Fibroblast of skin of left quadriceps (primary cell): ENCODE data around the gene CD300LD.

Source experiments
- DNase-seq, 2 experiments: peaks; one replicate each; pipeline ENCODE4 v3.0.0-alpha.2; 2013; ENCODE audit warnings: low read depth in 2 of 2

Gene CD300LD

DNA sequence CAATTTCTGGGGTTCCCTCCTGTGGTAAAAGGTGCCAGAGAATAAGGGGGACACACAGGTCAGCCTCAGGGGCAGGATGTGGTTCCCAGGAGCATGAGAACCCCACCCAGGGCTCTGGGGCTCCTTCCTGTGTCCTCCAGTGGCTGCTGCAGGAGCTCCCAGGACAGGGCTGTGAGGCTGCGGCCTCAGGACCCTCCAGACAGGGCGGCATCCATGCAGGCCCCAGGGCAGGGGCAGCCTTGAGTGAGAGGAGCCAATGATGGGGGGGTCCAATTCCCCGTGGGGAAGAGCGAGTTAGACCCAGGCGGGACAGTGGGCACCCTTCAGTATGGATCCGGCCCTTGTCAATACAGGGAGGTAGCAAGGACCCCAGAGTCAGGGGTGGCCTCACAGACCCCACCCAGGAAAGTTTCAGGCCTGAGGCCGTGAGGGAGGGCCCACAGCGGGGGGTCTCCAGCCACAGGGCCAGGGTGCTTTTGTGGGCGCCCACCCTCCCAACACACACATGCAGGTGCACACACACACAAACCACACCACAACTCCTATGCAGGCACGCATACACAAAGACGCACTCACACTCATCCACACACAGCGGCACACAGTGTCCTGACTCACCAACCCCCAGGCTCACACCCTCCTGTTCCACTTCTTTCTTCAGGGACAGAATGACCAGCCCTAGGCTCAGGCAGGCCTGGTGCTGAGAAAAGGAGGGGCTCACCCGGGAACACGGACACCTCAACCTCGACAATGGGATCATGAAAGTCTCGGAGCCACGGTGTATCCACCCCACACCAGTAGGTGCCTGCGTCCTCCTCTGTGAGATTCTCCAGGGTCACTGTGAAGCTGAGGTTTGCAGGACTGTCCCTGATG, 48.0 kb downstream of the CD300LD start:
- no peak for DNase-seq

DNA sequence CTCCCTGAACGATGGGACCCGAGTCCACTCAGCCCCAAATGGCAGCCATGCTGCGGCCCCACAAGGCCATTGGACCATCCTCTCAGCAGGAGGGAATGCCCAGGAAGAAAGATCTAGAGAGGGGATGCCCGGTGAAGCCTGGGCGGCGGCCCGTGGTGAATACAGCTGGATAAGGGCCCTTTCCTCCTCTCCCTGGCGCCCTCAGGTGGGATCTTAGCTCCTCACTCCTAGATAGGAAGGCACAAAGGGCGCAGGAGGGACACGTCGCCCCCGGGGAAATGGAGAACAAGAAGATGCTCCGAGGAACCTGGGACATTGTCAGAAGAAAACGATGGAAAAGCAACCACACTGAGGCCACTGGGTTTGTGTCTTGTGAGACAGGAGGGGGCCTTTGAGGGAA, 48.7 kb downstream of the CD300LD start:
- DNase-seq: no peak

DNA sequence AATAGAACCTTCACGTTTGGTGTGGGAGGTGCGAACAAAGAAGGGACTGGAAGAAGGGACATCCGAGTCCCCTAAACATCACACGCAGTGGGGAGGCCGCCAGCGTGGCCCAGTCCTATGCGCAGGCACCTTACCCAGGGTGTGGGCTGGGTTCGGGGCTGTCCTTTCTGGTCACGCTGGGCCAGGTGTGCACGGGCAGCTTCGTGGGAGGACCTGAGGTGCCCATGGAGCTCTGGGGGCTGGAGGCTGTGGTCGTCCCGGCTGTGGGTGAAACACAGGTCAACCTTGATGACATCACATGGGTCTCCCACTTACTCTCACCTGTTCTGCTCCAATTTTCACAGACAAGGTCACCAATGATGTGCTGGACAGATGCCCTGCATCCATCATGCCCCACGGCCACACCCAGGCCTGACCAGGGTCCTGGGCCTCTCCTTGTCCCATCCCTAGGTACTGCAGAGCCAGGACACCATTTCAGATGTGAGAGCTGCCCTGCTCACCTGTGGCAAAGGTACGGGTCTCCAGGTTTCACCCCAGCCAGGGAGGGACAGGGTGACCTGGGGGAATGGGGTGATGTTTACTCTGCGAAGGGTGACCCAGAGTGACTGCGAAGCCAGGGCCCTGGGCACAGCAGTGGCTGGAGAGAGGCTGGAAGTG, 49.2 kb downstream of the CD300LD start:
- DNase-seq: no peak

DNA sequence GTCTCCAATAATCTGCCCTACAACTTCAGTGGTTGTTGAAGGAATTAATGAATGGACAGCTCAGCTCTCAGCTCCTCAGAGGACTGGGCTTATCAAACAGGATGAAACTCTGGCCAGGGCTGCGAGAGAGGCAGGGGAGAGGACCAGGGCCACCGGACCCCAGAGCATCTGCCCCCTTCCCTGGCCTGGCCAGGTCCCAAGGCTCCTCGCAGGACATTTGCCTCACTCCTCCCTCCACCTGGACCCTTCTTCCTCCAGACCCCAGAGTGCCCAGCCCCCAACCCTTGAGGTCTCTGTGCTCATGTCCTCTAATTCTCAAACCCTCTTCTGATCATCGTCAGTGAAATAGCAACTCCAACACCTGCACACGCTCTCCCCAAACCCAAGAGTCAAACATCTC, 49.9 kb downstream of the CD300LD start:
- no peak for DNase-seq

DNA sequence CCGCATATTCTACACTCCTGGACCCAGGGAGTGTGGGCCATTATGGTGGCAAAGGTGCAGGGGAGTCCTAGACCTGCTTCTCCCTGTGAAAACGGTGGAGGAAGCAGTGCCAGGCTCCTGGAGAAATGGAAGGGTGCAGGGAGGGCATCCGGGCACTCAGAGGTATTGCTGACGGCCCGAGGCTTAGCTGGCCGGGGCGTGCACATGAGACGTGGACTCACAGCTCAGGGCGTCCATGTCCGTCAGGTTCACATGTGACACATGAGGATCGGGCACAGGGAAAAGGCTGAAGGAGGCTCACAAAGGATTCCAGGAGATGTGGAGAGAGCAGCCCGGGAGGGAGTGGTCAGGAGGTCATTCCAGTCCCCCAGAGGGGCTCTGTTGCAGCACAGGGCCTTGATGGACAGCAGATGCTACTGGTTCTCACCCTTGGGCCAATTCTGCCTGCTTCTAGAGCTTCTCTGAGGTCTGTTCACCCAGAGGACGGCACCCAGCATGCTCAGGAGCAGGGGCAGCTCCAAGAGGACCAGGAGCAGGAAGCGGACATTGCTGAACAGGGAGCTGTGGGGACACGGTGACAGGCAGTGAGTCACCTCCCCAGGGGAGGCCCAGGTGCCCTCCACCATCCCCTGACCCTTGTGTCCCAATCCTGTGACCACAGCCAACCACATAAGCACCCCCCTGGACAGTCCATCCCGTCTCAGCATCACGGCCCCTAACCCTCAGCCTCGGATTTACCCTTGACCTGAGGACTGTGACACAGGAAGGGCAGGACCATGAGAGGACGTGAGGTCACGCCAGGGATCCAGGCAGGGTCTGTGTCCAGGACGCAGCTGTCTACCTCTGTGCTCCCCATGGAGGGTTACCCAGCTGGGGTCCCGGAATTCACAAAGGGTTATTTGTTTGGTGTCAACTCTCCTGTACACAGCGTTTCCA, 50.6 kb downstream of the CD300LD start:
- DNase-seq: no peak

DNA sequence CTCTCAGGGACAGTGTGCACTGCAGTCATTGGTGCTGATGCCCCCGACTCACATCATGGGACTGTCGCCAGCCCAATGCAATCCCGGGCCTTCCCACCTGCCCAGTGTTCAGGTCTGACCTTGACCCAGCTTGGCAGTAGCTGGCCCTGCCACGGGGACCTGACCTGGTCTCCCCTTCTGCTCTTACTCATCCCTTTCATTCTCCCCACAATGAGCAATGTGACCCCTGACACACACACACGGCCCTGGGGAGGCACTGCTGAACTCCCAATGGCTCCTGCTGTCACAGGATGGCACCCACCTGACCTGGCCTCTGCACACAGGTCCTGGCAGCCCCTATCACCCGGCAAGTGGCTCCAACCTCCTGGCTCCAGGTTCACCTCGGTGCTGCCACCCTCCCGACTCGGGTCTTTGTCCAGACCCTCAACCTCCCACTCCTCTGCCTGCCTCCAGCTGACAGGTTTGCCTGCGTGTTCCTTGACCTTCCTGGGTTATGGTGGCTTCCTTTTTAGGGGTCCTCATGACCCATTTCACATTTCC, 52.7 kb downstream of the CD300LD start:
- no peak for DNase-seq

DNA sequence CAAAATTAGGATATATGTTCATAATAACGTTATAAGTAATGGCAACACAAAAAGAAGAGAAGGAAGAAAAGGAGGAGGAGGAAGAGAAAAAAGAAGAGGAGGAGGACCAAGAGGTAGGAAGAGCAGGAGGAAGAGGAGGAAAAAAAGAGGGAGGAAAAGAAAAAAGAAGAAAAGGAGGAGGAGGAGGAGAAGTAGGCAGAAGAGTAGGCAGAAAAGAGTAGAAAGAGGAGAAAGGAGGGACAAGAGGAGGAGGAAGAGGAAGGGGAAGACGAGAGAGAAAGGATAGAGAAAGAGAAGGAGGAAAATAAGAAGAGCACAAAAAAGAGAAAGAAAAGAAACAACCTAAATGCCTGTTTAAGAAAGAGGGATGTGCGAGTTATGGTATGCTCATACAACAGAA, 55.2 kb downstream of the CD300LD start:
- no peak for DNase-seq

DNA sequence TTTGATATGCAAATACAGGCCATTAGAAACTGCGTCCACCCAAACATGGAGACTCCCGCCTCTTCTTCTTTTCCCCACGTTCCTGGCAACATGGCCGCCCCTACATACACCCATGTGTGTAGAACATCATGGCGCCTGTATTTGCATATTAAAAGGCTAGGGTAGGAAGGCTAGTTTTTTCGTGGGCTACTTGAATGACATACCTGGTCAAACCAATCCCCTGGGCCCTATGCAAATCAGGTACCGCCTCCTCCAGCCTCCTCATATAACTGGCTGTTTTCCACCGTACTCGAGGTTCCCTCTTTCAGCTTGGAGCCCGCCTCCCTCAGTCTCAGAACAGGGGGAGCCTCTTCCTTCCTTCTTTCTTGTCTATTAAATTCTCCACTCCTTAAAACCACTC, 60.0 kb downstream of the CD300LD start:
- no peak for DNase-seq

DNA sequence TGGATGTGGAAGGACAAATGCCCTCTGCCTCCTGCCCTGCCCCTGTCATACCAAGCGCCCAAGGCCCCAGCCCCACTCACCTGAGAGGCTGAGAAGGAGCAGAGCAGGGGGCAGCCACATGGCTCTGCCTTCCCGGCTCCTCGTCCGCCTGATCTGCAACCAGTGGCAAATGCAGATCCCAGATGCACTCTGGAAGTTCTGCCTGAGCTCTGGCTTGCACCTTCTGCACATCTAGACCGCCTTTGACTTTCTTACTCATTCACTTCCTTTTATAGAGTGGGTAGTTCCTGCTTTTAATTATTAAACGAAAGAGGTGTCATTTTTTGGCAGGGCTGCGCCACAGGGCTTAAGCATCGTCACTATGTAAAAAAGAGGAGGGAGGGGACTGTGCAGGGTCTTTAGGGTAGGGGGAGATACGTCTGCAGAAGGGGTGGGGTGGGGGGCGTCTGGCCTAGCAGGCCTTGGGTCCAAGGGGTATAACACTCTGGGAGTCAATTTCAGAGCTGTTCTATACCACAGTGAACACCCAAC, 60.8 kb downstream of the CD300LD start, which contains the start of gene CD300LB:
TSS of gene CD300LB (minus strand) at position 245 of the 531 bp plus-strand sequence. CDS start at position 120, 125 bp downstream.
- no peak for DNase-seq

DNA sequence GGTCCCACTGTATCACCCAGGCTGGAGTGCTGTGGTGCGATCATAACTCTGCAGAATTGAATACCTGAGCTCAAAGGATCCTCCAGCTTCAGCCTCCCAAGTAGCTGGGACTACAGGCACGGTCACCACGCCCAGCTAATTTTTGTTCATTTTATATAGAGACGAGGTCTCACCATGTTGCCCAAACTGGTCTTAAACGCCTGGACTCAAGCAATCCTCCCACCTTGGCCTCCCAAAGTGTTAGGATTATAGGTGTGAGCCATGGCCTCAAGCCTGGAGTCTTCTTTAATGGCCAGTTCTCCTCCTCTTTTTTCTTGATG, 61.3 kb downstream of the CD300LD start:
- DNase-seq: no peak
